Subcutaneous adipose tissue (tissue), 4 donors: Measurements from ENCODE around the gene PLXNA4. TPM values are rescaled to one million over a fixed set of nuclear protein-coding genes. Genes with fewer than 3 reads are reported as not detected.

Experiments
- total RNA-seq, 4 donors: library from RNA; depleted of rRNA; stranded (reverse); fragments of >200 nt; gene quantifications; one replicate each; pipeline ENCODE4 v1.1.0, GENCODE V29; 2016
- TF ChIP-seq, protein P1 (sequence below): fragments of 450-650 bp; IDR thresholded peaks from one replicate; pipeline ENCODE4 v1.5.1; 2016; ENCODE audit warnings: low read depth, mild to moderate bottlenecking, control low read depth, antibody characterized with exemption, moderate library complexity

Gene PLXNA4
- total RNA-seq, 4 donors from 2014 or later: 30.2 to 112 (median 54.6) TPM

DNA sequence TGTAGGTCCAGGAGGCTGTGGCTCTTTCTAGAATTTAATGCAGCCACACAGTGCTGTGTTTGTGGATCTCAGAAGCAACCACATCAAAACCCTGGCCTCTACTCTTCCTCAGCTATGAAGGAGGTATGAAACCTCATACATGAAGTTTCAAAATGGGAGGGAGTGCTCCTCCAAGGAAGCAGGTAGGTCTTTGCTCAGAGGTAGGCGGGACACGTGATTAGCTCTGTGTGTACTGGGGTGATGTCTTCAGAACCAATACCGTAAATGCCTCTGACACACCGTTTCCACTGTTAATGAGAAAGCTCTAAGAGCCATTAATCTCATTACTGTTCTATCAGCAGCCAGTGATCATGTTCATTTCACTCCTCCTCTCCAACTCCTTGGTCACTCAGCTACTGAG is 126.1 kb downstream of the PLXNA4 start:
- TF ChIP-seq, protein P1, sequence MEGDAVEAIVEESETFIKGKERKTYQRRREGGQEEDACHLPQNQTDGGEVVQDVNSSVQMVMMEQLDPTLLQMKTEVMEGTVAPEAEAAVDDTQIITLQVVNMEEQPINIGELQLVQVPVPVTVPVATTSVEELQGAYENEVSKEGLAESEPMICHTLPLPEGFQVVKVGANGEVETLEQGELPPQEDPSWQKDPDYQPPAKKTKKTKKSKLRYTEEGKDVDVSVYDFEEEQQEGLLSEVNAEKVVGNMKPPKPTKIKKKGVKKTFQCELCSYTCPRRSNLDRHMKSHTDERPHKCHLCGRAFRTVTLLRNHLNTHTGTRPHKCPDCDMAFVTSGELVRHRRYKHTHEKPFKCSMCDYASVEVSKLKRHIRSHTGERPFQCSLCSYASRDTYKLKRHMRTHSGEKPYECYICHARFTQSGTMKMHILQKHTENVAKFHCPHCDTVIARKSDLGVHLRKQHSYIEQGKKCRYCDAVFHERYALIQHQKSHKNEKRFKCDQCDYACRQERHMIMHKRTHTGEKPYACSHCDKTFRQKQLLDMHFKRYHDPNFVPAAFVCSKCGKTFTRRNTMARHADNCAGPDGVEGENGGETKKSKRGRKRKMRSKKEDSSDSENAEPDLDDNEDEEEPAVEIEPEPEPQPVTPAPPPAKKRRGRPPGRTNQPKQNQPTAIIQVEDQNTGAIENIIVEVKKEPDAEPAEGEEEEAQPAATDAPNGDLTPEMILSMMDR: no peak

DNA sequence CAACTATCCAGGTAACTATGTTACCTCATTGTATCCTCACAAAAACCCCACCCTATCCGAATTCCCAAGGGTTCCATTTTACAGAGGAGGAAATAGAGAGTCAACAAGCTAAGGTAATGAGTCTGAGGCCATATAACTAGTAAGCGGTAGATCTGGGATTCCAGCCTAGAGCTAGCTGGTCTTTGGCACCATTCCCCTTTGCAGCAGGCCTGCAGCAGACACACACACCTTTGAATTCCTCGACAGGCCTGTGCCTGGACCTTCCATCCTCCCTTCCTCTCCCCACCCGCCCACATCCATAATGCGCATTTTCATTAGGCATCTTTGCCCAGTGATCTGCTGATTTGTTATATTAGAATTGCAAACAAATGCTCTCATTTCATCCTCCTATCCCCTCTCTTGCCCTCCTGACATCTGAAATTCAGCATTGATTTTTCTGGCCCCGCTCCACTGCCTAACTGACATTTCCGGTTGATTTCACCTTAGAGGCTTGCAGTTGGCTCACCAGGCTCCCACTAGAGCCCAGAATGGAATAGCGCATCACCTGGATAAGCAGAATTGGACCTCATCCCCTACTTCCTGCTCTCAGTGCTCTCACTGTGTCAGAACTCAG is 129.5 kb downstream of the PLXNA4 start:
- TF ChIP-seq, protein P1: no peak

DNA sequence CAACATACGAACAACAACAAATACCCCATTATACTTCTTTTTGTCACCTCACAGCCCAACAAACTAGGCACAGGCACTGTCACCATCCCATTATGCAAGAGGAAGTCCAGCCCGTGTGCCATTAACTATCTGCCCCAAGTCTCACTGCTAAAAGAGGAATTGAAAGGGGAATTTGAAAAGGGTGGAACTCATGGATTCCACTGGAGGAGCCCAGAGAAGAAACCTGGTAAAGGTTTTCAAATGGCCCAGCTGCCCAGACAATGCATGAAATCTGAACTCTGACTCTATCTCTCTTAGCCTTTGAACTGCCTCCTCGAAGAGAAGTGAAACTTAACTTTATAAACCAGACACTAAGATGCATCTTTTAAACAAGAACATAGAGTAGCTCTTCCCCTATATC is 130.0 kb downstream of the PLXNA4 start:
- TF ChIP-seq, protein P1: no peak

DNA sequence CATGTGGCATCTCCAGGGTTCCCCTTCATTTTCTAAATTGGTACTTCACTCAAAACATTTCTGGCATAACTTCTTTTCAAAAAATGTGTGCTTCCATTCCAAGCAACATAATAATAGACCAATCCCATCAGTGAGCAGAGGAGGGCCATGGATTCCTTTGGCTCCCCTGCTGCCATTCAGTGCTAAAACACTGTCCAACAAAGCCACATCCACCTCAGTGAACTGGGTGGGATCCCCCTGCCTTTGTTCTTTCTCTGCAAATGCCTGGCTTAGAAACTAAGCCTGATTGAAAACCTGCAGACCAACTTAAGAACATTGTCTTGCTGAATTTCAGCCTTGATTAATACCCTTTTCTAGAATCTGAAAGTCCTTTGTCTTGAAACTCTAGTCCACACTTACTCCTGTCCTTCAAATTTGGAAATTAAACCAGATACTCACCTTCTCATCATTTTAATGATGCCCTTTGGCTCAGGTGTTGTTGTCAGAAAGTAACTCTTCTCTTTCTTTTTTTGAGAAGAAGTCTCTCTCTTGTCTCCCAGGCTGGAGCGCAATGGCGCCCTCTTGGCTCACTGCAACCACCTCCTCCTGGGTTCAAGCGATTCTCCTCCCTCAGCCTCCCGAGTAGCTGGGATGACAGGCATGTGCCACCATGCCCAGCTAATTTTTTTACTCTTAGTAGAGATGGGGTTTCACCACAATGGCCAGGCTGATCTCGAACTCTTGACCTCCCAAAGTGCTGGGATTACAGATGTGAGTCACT is 132.3 kb downstream of the PLXNA4 start:
- TF ChIP-seq, protein P1: no peak

DNA sequence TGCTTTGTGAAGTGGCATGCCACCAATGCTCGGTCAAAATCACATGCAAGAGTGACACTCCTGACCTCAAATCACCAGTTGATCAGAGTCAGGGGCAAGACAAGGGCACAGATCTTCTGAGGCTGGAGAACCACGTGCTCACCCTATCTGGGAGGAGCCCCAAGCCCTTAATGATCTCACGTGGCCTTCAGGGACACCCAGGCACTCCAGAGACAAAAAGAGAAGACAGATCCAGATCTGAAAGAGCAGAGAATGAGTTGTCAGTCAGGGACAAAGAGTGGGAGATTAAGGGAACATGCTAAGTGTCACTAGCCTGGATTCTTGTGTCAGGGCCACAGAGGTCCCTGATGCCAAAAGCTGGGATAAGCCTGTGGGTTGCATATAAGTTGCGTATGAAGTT is 134.3 kb downstream of the PLXNA4 start:
- TF ChIP-seq, protein P1: no peak

DNA sequence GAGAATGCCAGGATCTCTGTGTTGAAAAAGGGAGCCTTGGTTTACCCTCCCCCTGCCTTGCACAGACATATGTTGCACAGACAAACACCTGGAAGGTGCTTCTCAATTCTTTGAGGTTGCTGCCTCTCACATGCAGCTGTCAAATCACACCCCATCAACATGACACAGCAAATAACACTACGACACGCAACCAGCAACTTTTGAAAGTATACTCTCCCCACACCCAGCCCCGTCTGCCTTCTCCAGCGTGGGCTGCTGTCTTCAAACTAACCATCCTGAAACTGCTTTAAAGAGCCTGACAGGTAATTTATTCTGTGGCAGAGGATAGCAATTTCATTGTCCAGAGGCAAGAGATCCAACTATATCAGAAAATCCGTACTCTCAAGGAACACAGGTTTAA is 136.1 kb downstream of the PLXNA4 start:
- TF ChIP-seq, protein P1: no peak

DNA sequence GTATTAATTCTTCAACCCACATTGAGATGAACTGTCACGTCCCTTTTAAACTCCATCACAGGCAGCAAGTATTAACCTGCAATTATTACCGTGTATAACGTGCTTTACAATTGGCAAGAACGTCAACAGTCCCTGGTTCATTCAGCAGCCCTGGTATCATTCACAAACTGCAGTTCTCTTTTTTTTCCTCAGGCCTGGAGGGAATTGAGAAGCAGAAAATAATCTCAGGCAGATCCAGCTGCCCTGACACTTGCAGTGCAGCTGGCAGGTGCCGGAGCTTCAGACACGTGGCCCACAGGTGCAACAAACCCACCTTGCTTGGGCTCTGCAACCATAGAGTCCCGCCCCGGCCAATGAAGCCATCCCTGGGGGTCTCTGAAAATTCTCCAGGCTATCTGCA is 137.3 kb downstream of the PLXNA4 start:
- TF ChIP-seq, protein P1: no peak
